HG02938 (cell line): ENCODE measurements around the gene PRKCE.

Source experiments
- ATAC-seq: cut with Tn5 transposase; IDR thresholded peaks from one replicate; pipeline ENCODE4 v1.9.1; 2021; ENCODE audit warnings: mild to moderate bottlenecking, moderate library complexity; ENCODE audit not compliant: unreplicated experiment

PRKCE gene

DNA sequence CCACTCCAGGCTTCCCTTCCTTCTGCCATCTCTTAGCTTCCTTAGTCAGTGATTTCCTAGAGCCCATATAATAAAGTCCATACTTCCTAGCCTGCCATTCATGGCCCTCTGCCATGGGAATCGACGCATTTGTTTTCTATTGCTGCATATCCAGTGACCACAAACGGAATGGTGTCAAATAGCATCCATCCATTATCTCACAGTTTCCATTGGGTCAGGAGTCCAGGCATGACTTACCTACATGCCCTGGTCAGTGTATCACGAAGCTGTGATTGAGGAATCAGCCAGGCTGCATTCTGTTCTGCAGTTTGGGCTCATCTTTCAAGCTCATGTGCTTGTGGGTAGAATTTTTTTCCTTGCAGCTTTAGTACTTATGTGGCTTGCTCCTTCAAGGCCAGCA, 436.0 kb downstream of the PRKCE start:
- no peak for ATAC-seq

DNA sequence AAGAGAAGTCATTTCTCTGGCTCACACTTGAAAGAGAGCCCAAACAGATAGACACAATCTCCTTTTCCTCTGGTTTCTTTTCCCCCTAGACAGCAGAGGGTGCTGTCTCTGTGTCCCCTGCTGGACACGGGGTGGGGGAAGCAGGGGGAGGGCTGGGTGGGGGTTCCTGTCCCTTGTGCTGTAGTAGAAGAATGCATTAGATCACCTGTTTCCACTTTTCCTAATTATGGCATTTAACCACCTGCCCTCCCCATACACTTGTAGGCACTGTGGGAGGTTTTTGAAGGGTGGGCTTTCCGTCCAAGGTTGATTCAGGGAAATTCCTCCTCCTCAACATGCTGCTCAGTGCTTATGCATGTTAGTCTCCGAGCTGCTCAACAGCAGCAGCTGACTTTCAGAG, 439.5 kb downstream of the PRKCE start:
- ATAC-seq, result no peak

DNA sequence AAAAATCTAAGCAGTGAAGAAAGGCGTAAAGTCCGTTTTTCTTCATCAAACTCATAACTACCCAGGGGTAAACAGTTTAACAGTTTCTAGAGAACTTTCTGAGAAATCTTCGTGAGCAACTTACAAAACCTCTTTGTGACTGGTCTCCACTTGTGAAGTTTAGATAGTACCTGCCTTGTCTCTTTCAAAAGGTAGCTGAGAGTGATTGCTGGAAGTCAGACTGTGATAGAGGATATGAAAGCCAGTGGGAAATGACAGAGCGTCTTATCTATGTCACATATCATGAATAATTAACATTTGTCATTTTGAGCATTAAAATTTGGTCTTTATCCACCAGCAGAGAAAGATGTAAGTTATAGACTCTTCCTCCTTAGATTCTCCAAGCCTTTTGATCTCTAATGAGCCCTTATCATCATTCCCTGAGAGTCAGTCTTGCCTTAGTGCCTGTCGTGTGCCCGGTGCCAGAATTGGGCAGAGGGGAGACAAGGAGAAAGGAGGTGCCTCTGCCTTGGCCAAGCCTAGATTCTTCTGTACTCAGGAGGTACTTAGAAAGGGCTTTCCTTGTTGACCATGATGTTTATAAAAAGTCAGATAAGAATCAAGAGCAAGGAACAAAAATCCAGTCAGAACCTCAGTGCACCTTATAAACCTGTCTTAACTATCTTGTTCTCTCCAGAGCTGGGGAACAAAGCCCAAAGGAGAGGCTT, 440.6 kb downstream of the PRKCE start:
- ATAC-seq, result no peak

DNA sequence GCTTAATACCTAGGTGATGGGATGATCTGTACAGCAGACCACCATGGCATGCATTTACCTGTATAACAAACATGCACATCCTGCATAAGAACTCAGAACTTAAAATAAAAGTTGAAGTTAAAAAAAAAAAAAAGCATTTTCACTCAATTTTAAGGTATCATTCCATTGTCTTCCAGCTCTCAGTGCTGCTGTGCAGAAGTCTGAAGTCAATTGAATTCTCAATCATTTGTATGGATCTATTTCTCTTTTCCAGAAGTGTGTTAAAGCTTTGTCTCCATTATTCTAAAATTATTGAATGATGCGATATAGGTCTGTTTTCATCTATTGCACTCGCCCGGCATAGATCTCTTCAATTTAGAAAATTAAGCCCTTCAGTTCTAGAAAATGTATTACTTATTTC, 443.2 kb downstream of the PRKCE start:
- no peak for ATAC-seq

DNA sequence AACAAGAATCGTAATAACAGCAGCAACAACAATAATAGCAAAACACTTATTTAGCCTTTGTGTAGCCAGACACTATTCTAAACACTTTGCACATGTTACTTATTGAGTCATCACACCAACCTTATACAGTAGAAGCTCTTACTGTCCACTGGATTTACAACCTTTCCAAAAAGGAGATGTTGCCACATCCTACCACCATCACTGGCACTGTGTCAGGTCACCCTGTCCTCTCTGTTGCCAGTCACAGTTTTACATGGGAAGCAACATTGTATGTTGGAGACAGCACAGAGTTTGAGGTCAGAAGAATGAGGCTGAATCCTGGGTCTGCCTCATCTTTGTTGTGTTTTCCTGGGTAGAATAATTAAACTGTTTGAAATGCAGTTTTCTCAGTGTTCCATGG, 444.4 kb downstream of the PRKCE start:
- ATAC-seq, result no peak

DNA sequence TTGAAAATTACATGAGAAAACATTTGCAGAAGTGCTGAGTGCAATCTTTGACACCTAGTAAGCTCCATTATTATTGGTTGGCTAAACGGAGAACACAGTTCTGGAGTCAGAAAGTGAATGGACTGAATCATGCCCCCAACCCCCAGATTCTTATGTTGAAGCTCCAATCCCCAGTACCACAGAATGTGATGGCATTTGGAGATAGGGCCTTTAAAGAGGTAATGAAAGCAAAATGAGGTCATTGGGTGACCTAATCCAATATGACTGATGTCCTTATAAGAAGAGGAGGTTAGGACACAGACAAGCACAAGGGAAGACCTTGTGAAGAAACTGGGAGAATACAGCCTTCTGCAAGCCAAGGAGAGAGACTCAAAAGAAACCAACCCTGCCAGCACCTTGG, 444.8 kb downstream of the PRKCE start:
- no peak for ATAC-seq

DNA sequence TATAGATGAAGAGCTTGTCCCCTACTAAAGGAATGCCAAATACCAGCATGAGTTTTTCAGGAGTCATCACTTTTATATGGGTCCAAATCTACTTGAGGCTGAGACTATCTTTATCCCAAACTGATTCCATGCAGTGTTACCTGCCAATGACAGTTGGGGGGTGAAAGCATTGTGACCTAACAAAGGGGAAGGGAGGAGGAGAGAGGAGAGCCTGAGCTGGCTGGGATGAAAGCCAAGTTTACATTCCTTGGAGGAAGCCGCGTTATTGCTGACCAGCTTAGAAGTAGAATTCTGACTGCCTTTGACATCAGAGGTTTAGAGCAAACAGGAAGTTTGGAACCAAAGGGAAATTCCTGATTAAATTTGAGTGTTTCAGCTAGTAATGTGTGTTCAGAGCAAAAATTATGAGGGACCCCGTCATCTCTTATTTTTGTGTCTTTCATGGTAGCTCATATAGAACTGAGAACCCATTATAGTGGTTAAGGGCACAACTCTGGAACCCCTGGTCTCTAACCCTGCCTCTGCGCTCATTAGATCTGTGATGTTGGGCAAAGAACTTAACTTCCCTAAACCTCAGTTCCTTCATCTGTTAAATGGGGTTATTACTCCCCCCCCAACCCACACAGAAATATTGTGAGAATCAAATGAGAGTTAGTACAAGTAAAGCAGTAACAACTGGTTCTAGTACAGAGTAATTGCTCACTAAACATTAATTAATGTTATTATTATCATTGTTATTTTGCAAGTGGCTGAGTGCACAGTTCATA, 446.4 kb downstream of the PRKCE start:
- no peak for ATAC-seq

DNA sequence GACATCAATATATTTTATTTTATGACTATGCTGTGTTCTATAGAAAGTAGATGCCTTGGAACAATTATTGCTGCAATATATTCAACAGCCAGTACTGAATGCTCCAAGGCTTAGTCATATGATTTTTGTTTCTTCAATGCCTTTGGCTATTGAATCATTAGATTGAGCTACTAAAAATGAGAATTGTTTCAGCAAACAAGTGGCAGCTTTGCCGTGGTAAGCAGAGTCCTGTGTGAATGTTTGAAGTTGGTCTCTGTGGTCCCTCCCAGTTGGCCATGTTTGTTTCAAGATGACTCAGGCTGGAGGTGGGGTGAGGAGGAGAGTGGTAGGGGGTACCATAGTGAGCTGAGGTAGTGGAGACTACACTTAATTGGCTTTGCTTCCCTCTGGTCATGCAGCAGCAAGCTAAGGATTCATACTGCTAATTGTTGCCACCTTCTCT, 447.2 kb downstream of the PRKCE start:
- no peak for ATAC-seq

DNA sequence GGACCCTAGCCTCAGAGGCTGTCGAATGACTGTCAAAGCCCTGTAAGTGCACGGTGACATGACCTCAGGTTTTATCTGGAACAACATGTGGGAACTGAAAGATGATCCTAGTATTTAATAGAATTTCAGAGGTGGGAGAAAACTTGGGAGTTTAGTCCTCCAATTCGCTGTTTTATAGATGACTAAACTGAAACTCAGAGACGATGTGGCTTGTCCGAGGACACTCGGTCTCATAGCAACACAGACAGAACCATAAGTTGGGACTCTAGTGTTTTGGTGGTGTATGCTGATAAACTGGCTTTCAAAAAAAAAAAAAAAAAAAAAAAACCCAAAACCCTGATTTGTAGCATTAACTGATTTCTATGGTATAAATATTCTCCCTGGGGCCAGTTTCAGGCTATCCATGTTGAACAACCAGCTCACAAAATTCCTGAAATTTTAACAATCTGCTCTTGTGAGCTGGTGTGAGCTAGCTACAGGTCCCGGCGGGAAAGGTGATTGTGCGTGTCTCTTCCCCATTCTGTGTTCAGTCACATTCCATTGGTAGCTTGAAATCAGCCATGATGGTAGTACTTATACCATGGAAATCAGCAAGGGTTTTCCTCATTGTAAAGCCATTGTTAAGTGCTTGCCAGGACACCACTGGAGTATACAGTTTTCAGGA, 450.2 kb downstream of the PRKCE start:
- no peak for ATAC-seq

DNA sequence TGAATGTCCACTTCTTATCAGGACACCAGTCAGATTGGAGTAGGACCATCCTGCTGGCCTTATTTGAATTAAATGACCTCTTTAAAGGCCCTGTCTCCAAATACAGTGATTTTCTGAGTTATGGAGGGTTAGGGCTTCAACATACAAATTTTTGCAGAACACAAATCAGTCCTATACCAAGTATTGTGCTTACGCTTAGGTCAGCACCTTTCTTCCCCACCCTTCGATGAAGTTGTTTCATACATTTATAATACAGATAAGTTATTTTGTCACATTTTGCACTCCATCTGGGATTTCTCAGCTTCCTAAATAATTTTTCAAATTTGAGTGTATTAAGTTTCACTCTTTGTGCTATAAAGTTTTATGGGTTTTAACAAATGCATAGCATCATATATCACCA, 455.2 kb downstream of the PRKCE start:
- no peak for ATAC-seq

DNA sequence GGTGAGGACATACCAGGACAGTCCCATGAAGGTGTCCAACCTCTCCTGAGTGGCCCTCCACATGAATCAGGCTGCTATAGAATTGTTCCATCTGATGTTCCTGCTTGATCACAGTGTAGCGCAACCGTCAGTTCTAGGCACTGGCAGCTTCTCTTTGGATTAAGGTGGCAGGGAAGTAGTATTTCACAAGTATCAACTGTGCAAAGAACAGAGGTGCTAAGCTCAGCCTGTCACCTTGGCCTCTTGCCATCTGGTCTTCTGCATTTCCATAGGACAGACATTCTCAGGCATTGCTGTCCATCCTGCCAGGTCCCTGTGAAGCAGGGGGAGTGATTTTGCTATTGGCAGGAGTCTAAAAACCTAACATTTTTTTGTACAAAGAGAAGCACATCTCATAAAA, 463.5 kb downstream of the PRKCE start:
- ATAC-seq, result no peak

DNA sequence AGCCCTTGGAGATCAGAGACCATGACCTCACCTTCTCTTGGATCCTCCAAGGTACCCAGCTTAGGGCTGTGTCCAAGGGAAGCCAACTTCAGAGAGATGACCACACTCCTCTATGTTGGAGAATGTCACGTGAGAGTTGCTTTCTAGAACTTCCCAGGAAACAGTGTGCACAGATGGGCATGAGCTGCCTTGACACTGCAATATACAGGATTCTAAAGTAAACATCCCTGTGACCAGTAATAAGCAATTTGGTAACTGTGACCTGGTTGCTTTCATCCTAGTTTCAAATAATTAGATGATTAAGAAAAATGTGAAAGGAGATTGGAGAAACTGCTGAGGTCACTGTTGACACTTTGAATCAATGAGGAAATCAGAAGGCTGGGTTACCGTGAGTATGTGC, 464.7 kb downstream of the PRKCE start:
- ATAC-seq, result no peak

DNA sequence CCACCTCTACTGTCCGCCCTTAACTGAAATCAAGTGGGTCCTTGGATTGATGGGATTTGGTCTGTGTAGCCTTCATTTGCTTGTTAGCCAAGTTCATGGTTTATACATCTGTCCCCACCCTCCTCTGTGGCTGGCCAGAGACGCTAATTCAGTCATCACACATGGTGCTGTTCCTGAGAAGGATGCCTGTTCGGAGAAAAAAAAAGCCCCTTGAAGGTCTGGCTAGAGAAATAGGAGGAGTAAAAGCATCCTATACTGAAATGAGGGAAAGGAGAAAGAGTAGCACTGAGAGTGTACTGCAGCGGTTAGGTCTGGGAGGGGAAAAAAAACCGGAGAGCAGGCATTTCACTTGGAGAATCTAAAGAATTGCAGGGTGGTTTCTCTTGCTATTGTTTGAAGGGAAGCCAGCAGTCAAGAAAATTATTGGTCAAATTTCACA, 465.1 kb downstream of the PRKCE start:
- ATAC-seq, result no peak

DNA sequence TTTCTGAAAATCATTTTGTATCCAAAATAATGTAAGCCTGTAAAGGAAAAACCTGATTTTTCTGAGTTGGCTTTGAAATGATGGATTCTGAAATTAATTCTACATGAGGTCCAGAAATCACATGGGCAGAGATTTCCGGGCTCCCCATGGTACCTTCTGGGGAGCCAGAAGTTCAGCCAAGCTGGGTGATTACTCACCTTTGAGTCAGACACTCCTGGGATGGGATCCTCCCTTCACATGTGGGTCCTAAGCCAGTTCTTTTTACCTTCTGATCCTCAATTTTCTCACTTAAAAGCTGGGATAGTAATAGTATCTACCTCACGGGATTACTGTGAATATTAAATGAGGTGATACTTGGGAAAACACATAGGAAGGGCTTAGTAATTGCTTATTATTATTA, 465.9 kb downstream of the PRKCE start:
- ATAC-seq, result no peak

DNA sequence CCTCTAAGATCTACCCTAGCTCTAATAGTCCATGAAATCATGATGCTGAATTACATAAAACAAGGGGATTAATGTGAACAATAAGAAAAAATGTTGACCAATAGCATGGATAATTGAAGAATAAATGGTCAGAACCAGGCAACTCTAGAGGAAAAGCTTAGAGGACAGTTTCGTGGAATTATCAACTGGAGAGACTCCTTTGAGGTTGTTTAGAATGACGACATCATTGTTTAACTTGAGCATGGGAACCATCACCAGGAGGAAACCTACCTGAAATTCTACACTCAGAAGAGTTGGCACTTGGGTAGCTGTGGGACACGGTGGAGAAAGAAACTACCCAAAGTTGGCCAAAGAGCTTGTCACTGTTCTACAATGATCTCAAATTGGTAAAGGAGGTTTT, 466.5 kb downstream of the PRKCE start:
- no peak for ATAC-seq

DNA sequence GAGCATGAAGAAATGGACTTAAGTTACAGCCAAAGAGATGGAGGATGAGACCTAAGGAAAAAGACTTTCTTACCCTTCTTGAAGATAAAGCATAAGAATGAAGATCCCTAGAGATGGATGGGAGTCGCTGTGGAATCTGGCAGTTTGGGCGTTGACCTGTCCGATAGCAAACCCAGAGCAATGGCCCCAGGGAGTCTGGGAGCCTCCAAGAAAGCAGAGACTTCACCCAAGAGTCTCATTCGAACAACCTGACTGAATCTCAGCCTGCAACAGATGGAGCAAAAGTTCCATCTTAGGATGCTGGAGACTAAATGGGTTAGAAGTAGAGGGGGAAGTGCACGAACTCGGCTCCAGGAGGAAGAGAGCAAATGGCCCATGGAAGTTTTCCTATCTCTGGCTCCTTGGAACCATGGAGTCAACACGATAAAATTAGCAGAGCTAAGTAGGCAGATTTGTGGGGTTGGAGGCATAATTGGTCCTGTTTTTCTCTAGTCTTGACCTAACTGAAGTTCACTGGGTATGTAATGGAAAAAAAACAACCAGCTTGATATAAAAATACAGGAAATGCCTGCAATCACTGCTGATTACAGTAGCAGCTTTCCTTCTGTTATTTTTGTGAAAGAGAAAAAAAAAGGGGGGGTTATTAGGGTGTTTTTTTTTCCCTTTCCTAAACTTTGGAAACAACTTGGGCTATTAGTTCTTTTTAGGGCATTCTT, 467.3 kb downstream of the PRKCE start:
- no peak for ATAC-seq

DNA sequence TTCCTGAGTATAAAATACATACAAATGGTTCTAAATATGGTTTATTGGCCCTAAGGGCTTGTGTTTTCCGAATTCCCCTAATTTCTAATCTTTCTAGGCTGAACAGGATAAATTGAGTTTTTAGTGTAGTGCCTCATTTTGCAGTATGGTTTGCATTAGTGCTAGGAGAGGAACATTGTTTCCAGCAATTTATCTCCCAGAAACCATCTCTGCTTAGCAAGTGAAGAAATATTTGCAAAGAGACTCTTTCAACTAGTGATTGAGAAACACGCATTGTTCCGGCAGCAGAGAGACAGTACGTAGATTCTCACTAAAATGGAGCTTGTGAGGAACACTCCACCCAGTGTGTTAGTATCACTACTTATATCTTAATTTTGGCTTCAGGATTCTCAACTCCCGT, 468.0 kb downstream of the PRKCE start:
- ATAC-seq, result no peak

DNA sequence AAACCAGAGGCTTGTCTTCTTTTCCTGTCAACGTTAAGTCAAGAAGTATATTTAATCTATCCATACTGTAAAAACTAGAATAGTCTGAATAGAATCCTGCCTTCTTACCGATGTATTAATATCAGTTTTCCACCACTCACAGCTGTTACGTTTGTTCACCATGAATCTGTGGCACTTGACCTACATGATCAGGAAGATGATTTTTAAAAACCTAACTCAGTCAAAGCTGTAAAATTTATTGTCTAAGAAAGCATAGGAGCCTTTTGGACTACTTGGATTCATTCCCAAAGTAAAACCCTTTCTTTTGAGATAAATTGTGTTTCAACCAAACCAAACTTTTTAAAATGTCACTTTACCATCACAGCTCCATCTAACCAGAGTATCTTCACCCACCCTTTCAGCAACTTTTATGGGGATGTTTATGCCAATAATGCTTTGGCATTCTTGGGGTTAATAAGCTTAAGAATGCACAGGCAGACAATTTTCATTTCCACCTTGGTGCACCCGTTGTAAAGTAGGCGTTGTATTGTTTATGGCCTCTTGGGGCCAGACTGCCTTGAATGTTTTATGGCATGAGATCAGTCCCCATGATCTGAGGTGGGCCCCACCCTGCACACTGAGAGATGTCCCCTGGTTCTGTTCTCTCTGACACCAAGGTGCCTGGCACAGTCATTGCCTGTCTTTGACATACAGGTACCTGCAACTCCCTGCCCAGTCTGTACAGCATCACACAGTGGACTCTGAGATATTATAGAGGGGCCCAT, 469.5 kb downstream of the PRKCE start:
- ATAC-seq, result no peak

DNA sequence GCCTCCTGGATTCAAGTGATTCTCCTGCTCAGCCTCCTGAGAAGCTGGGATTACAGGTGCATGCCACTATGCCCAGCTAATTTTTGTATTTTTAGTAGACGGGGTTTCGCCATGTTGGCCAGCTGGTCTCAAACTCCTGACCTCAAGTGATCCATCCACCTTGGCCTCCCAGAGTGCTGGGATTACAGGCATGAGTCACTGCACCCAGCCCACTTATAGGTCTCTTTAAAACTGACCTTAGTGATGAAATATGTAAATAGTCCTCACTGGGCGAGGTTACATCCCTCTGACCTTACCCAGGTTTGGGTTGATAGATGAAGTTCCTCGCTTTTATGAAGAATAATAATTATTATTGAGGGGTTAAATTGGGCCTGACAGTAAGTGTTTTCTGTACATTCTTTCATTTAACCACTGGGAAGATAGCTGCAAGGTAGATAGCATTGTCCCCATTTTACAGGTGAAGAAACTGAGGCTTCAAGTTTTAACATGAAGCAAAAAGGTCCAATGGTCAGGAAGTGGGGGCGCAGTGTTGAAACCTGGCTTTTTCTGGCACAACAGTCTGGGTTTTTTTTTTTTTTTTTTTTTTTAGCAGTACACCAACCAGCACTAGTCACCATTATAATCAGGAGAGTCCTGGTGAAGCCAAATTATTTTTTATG, 471.0 kb downstream of the PRKCE start:
- ATAC-seq, result no peak

DNA sequence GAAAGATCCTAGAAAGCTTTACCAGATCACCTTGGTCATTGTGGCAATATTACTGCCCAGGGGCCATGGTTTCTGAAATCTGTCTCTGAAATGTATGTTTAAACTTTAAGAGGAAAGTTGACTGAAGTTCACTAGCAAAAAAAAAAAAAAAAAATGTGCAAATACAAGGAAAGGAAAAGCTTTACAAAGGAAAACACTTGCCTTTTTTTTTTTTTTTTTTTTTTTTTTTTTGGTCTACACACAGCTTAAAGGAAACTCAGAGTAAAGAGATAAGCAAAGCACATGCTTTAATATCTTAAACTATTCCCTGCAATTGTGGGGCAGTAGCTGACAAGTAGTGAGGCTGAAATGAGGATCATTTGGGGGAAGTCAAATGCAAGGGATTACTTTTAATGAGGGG, 471.5 kb downstream of the PRKCE start:
- ATAC-seq, result no peak
